MCF 10A (cell line): ENCODE data around the gene TNNI3. TPM values are rescaled to one million over a fixed set of nuclear protein-coding genes. Genes with fewer than 3 reads are reported as not detected.
"Not testable (repeated sequence)": the region's sequence is repeated elsewhere in the genome, so short reads cannot be mapped to it uniquely, and the experiment has no call there.

Experiments used
- BruUV-seq: library from RNA; stranded (reverse); fragments of 400-500 nt; replicated peaks from 2 replicates; lab custom pipeline; 2021; lab: Mats Ljungman, UMichigan
- CTCF ChIA-PET: fragments of 300-600 bp; sonication (Branson Sonifier 250); formaldehyde crosslinking; extraction: SDS; loops from one replicate; lab custom pipeline; 2021; ENCODE audit warnings: antibody characterized with exemption, inconsistent platforms; lab: Yijun Ruan, JAX
- POLR2A ChIA-PET: fragments of 300-600, 350-650 bp; sonication (Branson Sonifier 250); formaldehyde crosslinking; extraction: SDS; loops from one replicate; lab custom pipeline; 2020; ENCODE audit warnings: antibody characterized with exemption, inconsistent platforms; lab: Yijun Ruan, JAX
- DNase-seq: peaks from one replicate; pipeline ENCODE4 v3.0.0-alpha.2; 2018; ENCODE audit not compliant: unreplicated experiment
- H3K27ac Mint-ChIP-seq: one replicate; pipeline ENCODE4 v1.8.0; 2022; ENCODE audit warnings: mild to moderate bottlenecking, low read depth, mixed read lengths; ENCODE audit not compliant: unreplicated experiment
- H3K27me3 Mint-ChIP-seq: one replicate; pipeline ENCODE4 v1.8.0; 2022; ENCODE audit warnings: mixed read lengths; ENCODE audit not compliant: insufficient read depth, unreplicated experiment
- H3K36me3 Mint-ChIP-seq: one replicate; pipeline ENCODE4 v1.8.0; 2022; ENCODE audit warnings: mild to moderate bottlenecking, moderate library complexity, mixed read lengths; ENCODE audit not compliant: insufficient read depth, unreplicated experiment
- H3K4me1 Mint-ChIP-seq: one replicate; pipeline ENCODE4 v1.8.0; 2022; ENCODE audit warnings: mixed read lengths; ENCODE audit not compliant: insufficient read depth, unreplicated experiment
- H3K4me3 Mint-ChIP-seq: one replicate; pipeline ENCODE4 v1.8.0; 2022; ENCODE audit warnings: mild to moderate bottlenecking, moderate library complexity, mixed read lengths; ENCODE audit not compliant: unreplicated experiment
- H3K9me3 Mint-ChIP-seq: one replicate; pipeline ENCODE4 v1.8.0; 2022; ENCODE audit warnings: mixed read lengths; ENCODE audit not compliant: unreplicated experiment
- CTCF ChIP-seq: fragments of 200-600 bp; IDR thresholded peaks from one replicate; pipeline ENCODE4 v1.8.0; 2022; ENCODE audit warnings: antibody characterized with exemption, mild to moderate bottlenecking; ENCODE audit not compliant: unreplicated experiment
- intact Hi-C: fragments of 100-400 bp; cut with micrococcal nuclease; formaldehyde crosslinking; loops from 2 replicates; pipeline ENCODE4 v1.14.1; 2022
- total RNA-seq: library from RNA; stranded (reverse); gene quantifications from 2 replicates; pipeline ENCODE4 v1.2.3, GENCODE V29; 2022

TNNI3 gene
- total RNA-seq, 1 experiment from 2014 or later, result 0.89 TPM

- no peak for DNase-seq
- H3K36me3 Mint-ChIP-seq, result peaks cover 37% of the 10 kb centered on the region
- H3K27ac Mint-ChIP-seq, result no peak overlapping the region
- no peak for TF ChIP-seq CTCF
- ChIA-PET POLR2A (interaction anchor here (0.5 kb wide), 1 partner anchor 561 kb away, joined by 3 read pairs; no protein-coding TSS in a partner anchor), CTCF (interaction anchor here (1.0 kb wide), 1 partner anchor 23 kb away, joined by 4 read pairs; no protein-coding TSS in a partner anchor)
- intact Hi-C loops, result no loop called here
- no peaks in the 10 kb centered on the region for H3K9me3 Mint-ChIP-seq
- H3K4me1 Mint-ChIP-seq, result peaks cover 17% of the 10 kb centered on the region
- BruUV-seq, result no TSS peak
- no peaks in the 10 kb centered on the region for H3K27me3 Mint-ChIP-seq
- no peak overlapping the region for H3K4me3 Mint-ChIP-seq
Measured at GRCh38 chr19:55111238-55111831, 46.2 kb downstream of the TNNI3 start.

- ChIA-PET CTCF (no interaction called here), POLR2A (no interaction called here)
- DNase-seq, result no peak
- Mint-ChIP-seq H3K27me3 (no peaks in the 10 kb centered on the region), H3K36me3 (peaks cover 35% of the 10 kb centered on the region), H3K27ac (no peak overlapping the region), H3K4me3 (no peak overlapping the region), H3K9me3 (no peaks in the 10 kb centered on the region), H3K4me1 (peaks cover under 1% of the 10 kb centered on the region)
- intact Hi-C loops, result no loop called here
- no peak for TF ChIP-seq CTCF
- BruUV-seq, result no TSS peak
Measured at GRCh38 chr19:55109527-55110291, 47.8 kb downstream of the TNNI3 start.

- H3K27me3 Mint-ChIP-seq, POLR2A ChIA-PET, DNase-seq, intact Hi-C loops, H3K4me1 Mint-ChIP-seq, H3K4me3 Mint-ChIP-seq, H3K9me3 Mint-ChIP-seq, BruUV-seq, H3K27ac Mint-ChIP-seq: not testable (repeated sequence)
- peaks cover 46% of the 10 kb centered on the region for H3K36me3 Mint-ChIP-seq
- CTCF ChIA-PET, result interaction anchor here (0.7 to 6.4 kb wide), 2 partner anchors 19 to 416 kb away, joined by 3 to 36 read pairs; no protein-coding TSS in a partner anchor
Measured at GRCh38 chr19:55107252-55107651, 50.3 kb downstream of the TNNI3 start.

- Mint-ChIP-seq H3K27ac (no peak overlapping the region), H3K36me3 (peaks cover 52% of the 10 kb centered on the region), H3K27me3 (no peaks in the 10 kb centered on the region), H3K9me3 (no peaks in the 10 kb centered on the region), H3K4me1 (no peaks in the 10 kb centered on the region), H3K4me3 (no peak overlapping the region)
- POLR2A ChIA-PET, result no interaction called here
- no TSS peak for BruUV-seq
- DNase-seq, result no peak
- CTCF ChIA-PET, result interaction anchor here (0.7 to 6.4 kb wide), 2 partner anchors 18 to 434 kb away, joined by 3 to 36 read pairs; no protein-coding TSS in a partner anchor
- no peak for TF ChIP-seq CTCF
- intact Hi-C loops, result no loop called here
Measured at GRCh38 chr19:55106591-55106990, 50.9 kb downstream of the TNNI3 start.
